MCF 10A (cell line): ENCODE data around the gene MSI2. TPM values are rescaled to one million over a fixed set of nuclear protein-coding genes. Genes with fewer than 3 reads are reported as not detected.

Source experiments
- BruUV-seq: library from RNA; stranded (reverse); fragments of 400-500 nt; replicated peaks from 2 replicates; lab custom pipeline; 2021; lab: Mats Ljungman, UMichigan
- CTCF ChIA-PET: fragments of 300-600 bp; sonication (Branson Sonifier 250); formaldehyde crosslinking; extraction: SDS; loops from one replicate; lab custom pipeline; 2021; ENCODE audit warnings: antibody characterized with exemption, inconsistent platforms; lab: Yijun Ruan, JAX
- POLR2A ChIA-PET: fragments of 300-600, 350-650 bp; sonication (Branson Sonifier 250); formaldehyde crosslinking; extraction: SDS; loops from one replicate; lab custom pipeline; 2020; ENCODE audit warnings: antibody characterized with exemption, inconsistent platforms; lab: Yijun Ruan, JAX
- DNase-seq: peaks from one replicate; pipeline ENCODE4 v3.0.0-alpha.2; 2018; ENCODE audit not compliant: unreplicated experiment
- H3K27ac Mint-ChIP-seq: one replicate; pipeline ENCODE4 v1.8.0; 2022; ENCODE audit warnings: mild to moderate bottlenecking, low read depth, mixed read lengths; ENCODE audit not compliant: unreplicated experiment
- H3K27me3 Mint-ChIP-seq: one replicate; pipeline ENCODE4 v1.8.0; 2022; ENCODE audit warnings: mixed read lengths; ENCODE audit not compliant: insufficient read depth, unreplicated experiment
- H3K36me3 Mint-ChIP-seq: one replicate; pipeline ENCODE4 v1.8.0; 2022; ENCODE audit warnings: mild to moderate bottlenecking, moderate library complexity, mixed read lengths; ENCODE audit not compliant: insufficient read depth, unreplicated experiment
- H3K4me1 Mint-ChIP-seq: one replicate; pipeline ENCODE4 v1.8.0; 2022; ENCODE audit warnings: mixed read lengths; ENCODE audit not compliant: insufficient read depth, unreplicated experiment
- H3K4me3 Mint-ChIP-seq: one replicate; pipeline ENCODE4 v1.8.0; 2022; ENCODE audit warnings: mild to moderate bottlenecking, moderate library complexity, mixed read lengths; ENCODE audit not compliant: unreplicated experiment
- H3K9me3 Mint-ChIP-seq: one replicate; pipeline ENCODE4 v1.8.0; 2022; ENCODE audit warnings: mixed read lengths; ENCODE audit not compliant: unreplicated experiment
- CTCF ChIP-seq: fragments of 200-600 bp; IDR thresholded peaks from one replicate; pipeline ENCODE4 v1.8.0; 2022; ENCODE audit warnings: antibody characterized with exemption, mild to moderate bottlenecking; ENCODE audit not compliant: unreplicated experiment
- intact Hi-C: fragments of 100-400 bp; cut with micrococcal nuclease; formaldehyde crosslinking; loops from 2 replicates; pipeline ENCODE4 v1.14.1; 2022
- total RNA-seq: library from RNA; stranded (reverse); gene quantifications from 2 replicates; pipeline ENCODE4 v1.2.3, GENCODE V29; 2022

The MSI2 gene
- total RNA-seq, 1 experiment from 2014 or later = 60.6 TPM

GRCh38 chr17:57530026-57530425 lies 273.7 kb downstream of the MSI2 start:
- intact Hi-C loops = no loop called here
- DNase-seq = no peak
- ChIA-PET CTCF (no interaction called here), POLR2A (no interaction called here)
- TF ChIP-seq CTCF = no peak
- peaks cover 4% of the 10 kb centered on the region for H3K4me1 Mint-ChIP-seq
- H3K36me3 Mint-ChIP-seq = peaks cover 25% of the 10 kb centered on the region
- BruUV-seq = no TSS peak
- no peaks in the 10 kb centered on the region for H3K27me3 Mint-ChIP-seq
- H3K27ac Mint-ChIP-seq = no peak overlapping the region
- H3K4me3 Mint-ChIP-seq = no peak overlapping the region
- H3K9me3 Mint-ChIP-seq = no peaks in the 10 kb centered on the region

DNA sequence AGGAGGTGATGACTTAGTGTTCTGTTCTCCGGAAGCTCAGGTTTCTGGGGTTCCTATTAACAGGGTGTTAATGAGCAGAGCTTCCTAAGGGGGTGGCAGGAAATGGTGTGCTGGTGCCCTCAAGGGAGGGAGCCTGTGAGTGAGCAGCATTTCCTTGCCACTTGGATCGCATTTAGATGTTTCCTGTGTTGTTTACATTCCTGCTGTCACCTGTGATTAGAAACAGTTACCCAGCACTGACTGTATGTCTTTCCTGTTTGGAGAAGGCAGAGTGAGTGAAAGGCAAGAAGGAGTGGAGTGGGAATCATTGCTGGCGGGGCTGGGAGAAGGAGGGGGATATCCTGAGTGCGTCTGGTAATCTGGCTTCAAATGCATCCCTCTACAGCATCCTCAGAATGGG lies 274.2 kb downstream of the MSI2 start:
- DNase-seq = no peak
- no peaks in the 10 kb centered on the region for H3K9me3 Mint-ChIP-seq
- BruUV-seq = no TSS peak
- TF ChIP-seq CTCF = no peak
- H3K36me3 Mint-ChIP-seq = peaks cover 29% of the 10 kb centered on the region
- intact Hi-C loops = no loop called here
- H3K4me3 Mint-ChIP-seq = no peak overlapping the region
- H3K27me3 Mint-ChIP-seq = no peaks in the 10 kb centered on the region
- ChIA-PET CTCF (no interaction called here), POLR2A (no interaction called here)
- peaks cover 8% of the 10 kb centered on the region for H3K4me1 Mint-ChIP-seq
- no peak overlapping the region for H3K27ac Mint-ChIP-seq

DNA sequence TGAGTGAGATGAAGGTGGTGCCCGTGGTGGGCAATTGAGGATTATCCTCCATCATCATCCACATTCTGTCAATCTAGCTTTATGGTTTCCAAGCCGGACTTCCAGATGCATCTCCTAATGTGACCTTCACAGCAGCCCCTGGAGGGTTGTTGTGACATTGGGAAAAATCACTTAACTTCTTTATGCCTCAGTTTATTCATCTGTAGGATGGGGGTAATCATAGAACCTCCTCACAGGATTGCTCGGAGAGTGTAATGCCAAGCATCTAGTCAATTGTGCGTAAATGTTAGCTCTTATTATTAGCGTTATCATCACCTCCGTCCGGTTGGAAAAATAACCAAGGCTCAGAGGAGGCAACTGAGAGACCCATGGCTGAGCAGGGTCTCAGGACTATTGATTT lies 274.8 kb downstream of the MSI2 start:
- no TSS peak for BruUV-seq
- no peak for DNase-seq
- peaks cover 8% of the 10 kb centered on the region for H3K4me1 Mint-ChIP-seq
- ChIA-PET POLR2A (no interaction called here), CTCF (interaction anchor here (0.8 kb wide), 1 partner anchor 84 kb away, joined by 3 read pairs; no protein-coding TSS in a partner anchor)
- peaks cover 34% of the 10 kb centered on the region for H3K36me3 Mint-ChIP-seq
- no peak for TF ChIP-seq CTCF
- H3K27ac Mint-ChIP-seq = no peak overlapping the region
- no peak overlapping the region for H3K4me3 Mint-ChIP-seq
- H3K9me3 Mint-ChIP-seq = no peaks in the 10 kb centered on the region
- intact Hi-C loops = no loop called here
- no peaks in the 10 kb centered on the region for H3K27me3 Mint-ChIP-seq

DNA sequence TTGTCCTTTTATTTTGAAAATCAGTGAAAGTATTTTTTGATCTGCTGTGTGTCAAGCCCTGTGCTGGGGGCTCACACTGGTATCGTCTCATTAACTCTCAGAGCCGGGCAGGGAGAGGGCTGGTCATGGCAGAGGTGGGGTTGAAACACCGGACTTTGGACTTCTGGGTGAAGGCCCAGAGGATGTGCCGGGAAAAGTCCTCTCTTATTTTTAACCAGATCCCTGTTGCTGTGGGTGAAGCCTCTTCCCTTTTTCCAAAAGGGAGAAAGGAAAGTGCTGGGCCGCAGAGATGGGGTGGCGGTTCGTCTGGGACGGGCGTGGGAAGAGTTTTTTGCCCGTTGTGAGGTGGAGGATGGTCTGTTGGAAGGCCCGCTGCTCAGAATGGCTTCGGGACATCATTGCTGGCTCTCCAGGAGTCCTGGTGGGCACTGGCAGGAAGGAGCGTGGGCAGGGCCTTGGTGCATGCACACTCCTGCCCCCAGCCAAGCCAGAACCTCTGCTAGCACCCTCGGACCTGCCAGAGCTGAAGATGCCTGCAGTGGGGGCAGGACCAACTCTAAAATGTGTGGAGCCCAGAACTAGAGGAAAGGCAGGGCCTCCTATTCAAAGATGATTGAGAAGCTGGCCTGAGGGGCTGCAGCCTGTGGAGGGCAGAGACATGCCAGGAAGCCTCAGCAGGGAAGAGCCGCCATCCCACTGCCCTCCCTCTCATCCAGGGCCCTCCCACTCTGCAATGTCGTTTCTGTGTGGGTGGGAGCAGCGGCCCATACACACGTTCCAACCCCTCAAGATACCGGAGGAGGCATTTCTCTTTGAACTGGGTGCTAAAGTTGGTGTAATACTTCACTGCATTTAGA lies 275.6 kb downstream of the MSI2 start:
- no peak for TF ChIP-seq CTCF
- Mint-ChIP-seq H3K4me1 (peaks cover 8% of the 10 kb centered on the region), H3K36me3 (peaks cover 36% of the 10 kb centered on the region), H3K9me3 (no peaks in the 10 kb centered on the region), H3K27ac (no peak overlapping the region), H3K4me3 (no peak overlapping the region), H3K27me3 (no peaks in the 10 kb centered on the region)
- POLR2A ChIA-PET = no interaction called here
- no peak for DNase-seq
- intact Hi-C loops = no loop called here
- no TSS peak for BruUV-seq
- CTCF ChIA-PET = interaction anchor here (0.6 to 0.8 kb wide), 2 partner anchors 85 to 477 kb away, joined by 3 read pairs; no protein-coding TSS in a partner anchor
